Heart left ventricle (tissue), 16 donors: ENCODE results near the gene SH3BP5. TPM values are rescaled to one million over a fixed set of nuclear protein-coding genes. Genes with fewer than 3 reads are reported as not detected.
"Not testable (repeated sequence)": the region's sequence is repeated elsewhere in the genome, so short reads cannot be mapped to it uniquely, and the experiment has no call there.

Experiments used
- ATAC-seq, 4 donors: fragments of 200-7000 bp; cut with Tn5 transposase; one replicate each; pipeline ENCODE4 v1.9.1; 2020 to 2022; ENCODE audit warnings: moderate library complexity in 4 of 4, mild to moderate bottlenecking in 3 of 4, moderate number of reproducible peaks in 1 of 4
- DNase-seq, 5 donors: peaks; one replicate each; pipeline ENCODE4 v3.0.0-alpha.2; 2020
- H3K27ac ChIP-seq, 12 donors: fragments of 200-600 bp; sonication (generic) in 4 of 12; one replicate each; pipeline versions ENCODE4 v1.5.0 to v1.8.0; 2016 to 2022; ENCODE audit warnings: mild to moderate bottlenecking in 2 of 12
- H3K27me3 ChIP-seq, 9 donors: fragments of 200-600 bp; sonication (generic) in 2 of 9; one replicate each; pipeline versions ENCODE4 v1.5.1 to v1.8.0; 2016 to 2022; ENCODE audit warnings: mild to moderate bottlenecking in 3 of 9
- H3K36me3 ChIP-seq, 9 donors: fragments of 200-600 bp; sonication (generic) in 2 of 9; one replicate each; pipeline versions ENCODE4 v1.5.0 to v1.8.0; 2018 to 2022; ENCODE audit warnings: mild to moderate bottlenecking in 2 of 9
- H3K4me1 ChIP-seq, 12 donors: fragments of 200-600 bp; sonication (generic) in 4 of 12; one replicate each; pipeline versions ENCODE4 v1.5.0 to v1.8.0; 2016 to 2022; ENCODE audit warnings: mild to moderate bottlenecking in 3 of 12
- H3K4me3 ChIP-seq, 12 donors: fragments of 200-600 bp; sonication (generic) in 4 of 12; one replicate each; pipeline versions ENCODE4 v1.5.0 to v1.8.0; 2017 to 2022; ENCODE audit warnings: mild to moderate bottlenecking in 9 of 12, moderate library complexity in 4 of 12
- H3K9me3 ChIP-seq, 12 donors: fragments of 200-600 bp; sonication (generic) in 4 of 12; one replicate each; pipeline versions ENCODE4 v1.5.0 to v1.8.0; 2016 to 2022; ENCODE audit warnings: mild to moderate bottlenecking in 1 of 12
- POLR2A ChIP-seq, 2 donors: fragments of 450-650 bp; IDR thresholded peaks; one replicate each; pipeline ENCODE4 v1.6.1; 2017; ENCODE audit warnings: antibody characterized with exemption in 2 of 2, mild to moderate bottlenecking in 2 of 2, moderate library complexity in 2 of 2
- WGBS, 4 donors: extraction: QIAGEN DNeasy Blood & Tissue Kit in 2 of 4; methylation state at CpG; one replicate each; pipeline versions ENCODE4 v1.1.5 to v1.1.7; 2013 to 2018; 5-methylcytosine and 5-hydroxymethylcytosine counted together
- intact Hi-C, 10 donors: fragments of 100-400 bp; cut with DNase I; formaldehyde crosslinking; loops; one replicate each; pipeline versions ENCODE4 v1.11.1 to v1.14.2; 2022
- polyA plus RNA-seq, 2 donors: library from polyadenylated mRNA; stranded (reverse); fragments of 200-250 nt; gene quantifications; one replicate each; pipeline ENCODE4 v1.2.3, GENCODE V29; 2013
- total RNA-seq, 9 donors: library from RNA; depleted of rRNA in 2 of 9; stranded (reverse); fragments of >200 nt in 2 of 9; fragmentation: NEBNext Ultra II Directional in 3 of 9; extraction: Animal tissue kit (Norgen Biotek cat#: 25700) in 3 of 9; gene quantifications; one replicate each; pipeline versions ENCODE4 v1.1.0 to v1.2.4, GENCODE V29; 2016 to 2023
- TF ChIP-seq, protein P1 (sequence below), 12 donors: fragments of 200-600 bp; sonication (generic) in 4 of 12; IDR thresholded peaks; one replicate each; pipeline versions ENCODE4 v1.5.0 to v1.8.0; 2018 to 2022; ENCODE audit warnings: antibody characterized with exemption in 12 of 12, mild to moderate bottlenecking in 5 of 12
- donor health status: ischemic (EF 13 %, LVEDD 7.1; RV severe dilation, severe dysfunction).
- donor health status: healthy with polysubstance abuse.
- donor health status: DM: no; HTN: yes; CAD: no.
- donor health status: DM: no; HTN: no; CAD: no.
- donor health status: ischemic (EF 25% LVEDD 6.9; RV normal size, moderate dysfunction).
- donor health status: ischemic (EF 25% LVEDD 5.7; RV mildly dilated, moderate dysfunction).
- donor health status: healthy.
- donor health status: DM: yes; HTN: yes; CAD: no.
- donor health status: ischemic (EF 35%, LVEDD 5.7; RV mildly dilated, moderate dysfunction).
- donor health status: nonischemic (EF 11% LVEDD 7.7; RV severe dilation, severe dysfunction).
- donor health status: DM: yes; HTN: yes; CAD: no.
- donor health status: PGD.
- donor health status: ischemic (EF 29% LVEDD 5.4; RV normal size, mild dysfunction).
- donor health status: nonischemic (EF 23%, LVEDD 6.1; RV moderate dilation, normal function).

SH3BP5 gene
- total and polyA plus RNA-seq, 11 donors, result 4.9 to 28.6 (median 9.9) TPM

- no peak overlapping the region for H3K27ac ChIP-seq
- intact Hi-C loops, result loop anchor here in 4 of 10 donors (5.0 to 10.0 kb wide), 3 partner anchors 43 to 171 kb away; partner anchors contain the start of genes CAPN7 (in 3 of the 4) and SH3BP5 (in 3 of the 4)
- TF ChIP-seq POLR2A (IDR thresholded peaks at IDR 0.05), result no peak
- TF ChIP-seq, protein P1, sequence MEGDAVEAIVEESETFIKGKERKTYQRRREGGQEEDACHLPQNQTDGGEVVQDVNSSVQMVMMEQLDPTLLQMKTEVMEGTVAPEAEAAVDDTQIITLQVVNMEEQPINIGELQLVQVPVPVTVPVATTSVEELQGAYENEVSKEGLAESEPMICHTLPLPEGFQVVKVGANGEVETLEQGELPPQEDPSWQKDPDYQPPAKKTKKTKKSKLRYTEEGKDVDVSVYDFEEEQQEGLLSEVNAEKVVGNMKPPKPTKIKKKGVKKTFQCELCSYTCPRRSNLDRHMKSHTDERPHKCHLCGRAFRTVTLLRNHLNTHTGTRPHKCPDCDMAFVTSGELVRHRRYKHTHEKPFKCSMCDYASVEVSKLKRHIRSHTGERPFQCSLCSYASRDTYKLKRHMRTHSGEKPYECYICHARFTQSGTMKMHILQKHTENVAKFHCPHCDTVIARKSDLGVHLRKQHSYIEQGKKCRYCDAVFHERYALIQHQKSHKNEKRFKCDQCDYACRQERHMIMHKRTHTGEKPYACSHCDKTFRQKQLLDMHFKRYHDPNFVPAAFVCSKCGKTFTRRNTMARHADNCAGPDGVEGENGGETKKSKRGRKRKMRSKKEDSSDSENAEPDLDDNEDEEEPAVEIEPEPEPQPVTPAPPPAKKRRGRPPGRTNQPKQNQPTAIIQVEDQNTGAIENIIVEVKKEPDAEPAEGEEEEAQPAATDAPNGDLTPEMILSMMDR (IDR thresholded peaks at IDR 0.05), result no peak
- H3K27me3 ChIP-seq, result no peaks in the 10 kb centered on the region
- no peaks in the 10 kb centered on the region for H3K36me3 ChIP-seq
- H3K4me1 ChIP-seq, result peaks cover 0 to 6% (median 0%) of the 10 kb centered on the region in 12 donors
- H3K4me3 ChIP-seq, result no peak overlapping the region
- no peaks in the 10 kb centered on the region for H3K9me3 ChIP-seq
- WGBS, 4 donors, result 94 to 95% (median 95%) methylated on average over 22 of the region's 22 CpGs
- no peak for DNase-seq
- no peak for ATAC-seq
Observed at GRCh38 chr3:15375461-15376000, 43.1 kb upstream of the SH3BP5 start.

DNA sequence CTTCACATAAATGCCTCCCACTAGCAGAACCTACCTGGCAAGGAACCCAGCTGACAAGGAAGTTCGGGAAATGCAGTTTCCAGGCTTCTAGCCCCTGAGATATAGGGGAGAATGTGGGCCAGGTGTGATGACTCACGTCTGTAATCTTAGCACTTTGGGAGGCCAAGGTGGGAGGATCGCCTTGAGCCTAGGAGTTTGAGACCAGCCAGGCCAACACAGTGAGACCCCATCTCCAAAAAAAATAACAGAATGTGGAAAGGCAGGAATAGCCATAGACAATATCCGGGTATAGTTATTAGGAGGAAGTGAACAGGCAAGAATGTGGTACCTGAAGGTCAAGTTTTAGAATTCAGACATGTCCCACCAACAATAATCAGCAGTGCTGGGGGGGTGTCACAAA lies 40.5 kb upstream of the SH3BP5 start:
- ATAC-seq (no peak), DNase-seq (no peak)
- TF ChIP-seq, protein P1 (IDR thresholded peaks at IDR 0.05), result no peak
- TF ChIP-seq POLR2A (IDR thresholded peaks at IDR 0.05), result no peak
- 84 to 89% (median 87%) methylated on average over 4 of the region's 4 CpGs for WGBS, 4 donors
- Histone ChIP-seq H3K27me3 (no peaks in the 10 kb centered on the region), H3K4me3 (no peak overlapping the region), H3K4me1 (peaks cover 0 to 4% (median 0%) of the 10 kb centered on the region in 12 donors), H3K9me3 (no peaks in the 10 kb centered on the region), H3K36me3 (no peaks in the 10 kb centered on the region), H3K27ac (no peak overlapping the region)
- intact Hi-C loops, result loop anchor here in 2 of 10 donors (2.0 to 10.0 kb wide), 2 partner anchors 100 to 168 kb away; partner anchors contain the start of gene CAPN7 (in 1 of the 2)

- H3K36me3 ChIP-seq, result no peaks in the 10 kb centered on the region
- DNase-seq (no peak), ATAC-seq (peak in 2 of 4 donors; percentile 12 to 50)
- H3K27me3 ChIP-seq, result no peaks in the 10 kb centered on the region
- H3K9me3 ChIP-seq, result no peaks in the 10 kb centered on the region
- no peaks in the 10 kb centered on the region for H3K4me1 ChIP-seq
- intact Hi-C loops, result no loop called here
- H3K27ac ChIP-seq, result no peak overlapping the region
- H3K4me3 ChIP-seq, result no peak overlapping the region
- WGBS, 4 donors, result 61 to 74% (median 71%) methylated on average over 6 of the region's 6 CpGs
- TF ChIP-seq, protein P1 (IDR thresholded peaks at IDR 0.05), result no peak
- TF ChIP-seq POLR2A (IDR thresholded peaks at IDR 0.05), result no peak
Observed at GRCh38 chr3:15368561-15369135, 36.3 kb upstream of the SH3BP5 start.

GRCh38 chr3:15367059-15367458 lies 34.7 kb upstream of the SH3BP5 start:
- ATAC-seq, result no peak
- WGBS, 4 donors, result 43 to 59% (median 50%) methylated on average over 1 of the region's 1 CpG
- H3K9me3 ChIP-seq, result no peaks in the 10 kb centered on the region
- no peak for TF ChIP-seq POLR2A (IDR thresholded peaks at IDR 0.05)
- TF ChIP-seq, protein P1 (IDR thresholded peaks at IDR 0.05), result no peak
- H3K27ac ChIP-seq, result no peak overlapping the region
- DNase-seq, result no peak
- peaks cover 0 to 6% (median 0%) of the 10 kb centered on the region in 12 donors for H3K4me1 ChIP-seq
- no peaks in the 10 kb centered on the region for H3K27me3 ChIP-seq
- H3K4me3 ChIP-seq, result no peak overlapping the region
- intact Hi-C loops, result no loop called here
- no peaks in the 10 kb centered on the region for H3K36me3 ChIP-seq

DNA sequence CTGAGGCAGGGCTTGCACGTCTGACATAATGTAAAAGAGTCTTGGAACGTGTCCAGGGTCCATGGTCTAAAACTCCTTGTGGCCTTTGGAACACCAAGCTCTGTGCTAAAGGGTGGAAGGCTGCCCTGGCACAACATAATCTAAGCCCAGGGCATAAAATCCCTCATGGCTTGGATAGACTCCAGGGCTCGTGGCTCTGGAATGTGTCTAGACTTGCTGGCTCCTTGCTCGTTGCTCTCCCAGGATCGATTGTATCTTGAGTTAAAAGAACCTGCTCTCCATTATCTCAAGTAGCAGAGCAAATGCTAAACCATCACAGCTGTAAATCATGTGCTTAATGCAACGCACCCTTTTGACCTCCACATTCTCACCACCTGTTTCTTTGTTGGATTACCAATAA lies 31.7 kb upstream of the SH3BP5 start:
- ATAC-seq, H3K9me3 ChIP-seq, intact Hi-C loops, H3K4me3 ChIP-seq, DNase-seq, H3K27ac ChIP-seq, H3K36me3 ChIP-seq, H3K27me3 ChIP-seq: not testable (repeated sequence)
- H3K4me1 ChIP-seq, result peaks cover 0 to 29% (median 0%) of the 10 kb centered on the region in 12 donors
- 29 to 46% (median 34%) methylated on average over 6 of the region's 6 CpGs for WGBS, 4 donors
